Measurements from ENCODE around the gene ARPC5L. TPM values are rescaled to one million over a fixed set of nuclear protein-coding genes. Genes with fewer than 3 reads are reported as not detected.
A peak's percentile ranks its signal among the peaks of the same experiment; 100 is the strongest.

ARPC5L gene
- total and polyA plus RNA-seq, 2 of the 13 experiments (the other 11 are each of a cell fraction or from before 2014, with no cell fraction given) = 29.9 to 33.8 TPM

- TF ChIP-seq ATF7 (IDR thresholded peaks at IDR 0.05) (no peak), ATF7 (CRISPR knock-in tag; IDR thresholded peaks at IDR 0.05) (no peak), RFX3 (CRISPR knock-in tag; IDR thresholded peaks at IDR 0.05) (no peak), ZNF713 (CRISPR knock-in tag; IDR thresholded peaks at IDR 0.05) (no peak), YEATS2 (CRISPR knock-in tag; IDR thresholded peaks at IDR 0.05; ENCODE audit: borderline replicate concordance) (no peak), PAF1 (CRISPR knock-in tag; IDR thresholded peaks at IDR 0.05) (no peak), HMGA1 (CRISPR knock-in tag; conservative IDR thresholded peaks at IDR 0.05) (no peak)
Observed at GRCh38 chr9:124840300-124840833, 21.6 kb upstream of the ARPC5L start (continued).

- Histone ChIP-seq H3K4me2 (ENCODE audit: low read depth, low read length) (peak overlapping the region; percentile 70; the same call in 1 of the 2 replicates), H3K4me3 (replicated peaks in 1 of 3; ENCODE audit: insufficient read depth in 1 of 3, low read depth in 2 of 3, low read length in 3 of 3) (peak overlapping the region in 1 of 3 experiments; percentile 60; a peak in 1 of 6 replicates), H3K9ac (ENCODE audit: insufficient read depth, low read depth, low read length) (no peak overlapping the region), H2AFZ (ENCODE audit: low read length) (no peak overlapping the region), H3K36me3 (replicated peaks in 1 of 2; ENCODE audit: control insufficient read depth in 1 of 2, insufficient read depth in 2 of 2, low read length in 2 of 2) (no peaks in the 10 kb centered on the region), H3K27ac (ENCODE audit: extremely low read length, insufficient read depth, low read length) (no peak overlapping the region), H3K4me1 (ENCODE audit: insufficient read depth, low read length) (peaks cover 39% of the 10 kb centered on the region), H3K79me2 (ENCODE audit: insufficient read depth, low read length) (no peaks in the 10 kb centered on the region), H3K27me3 (ENCODE audit: control insufficient read depth in 1 of 2, insufficient read depth in 2 of 2, low read length in 2 of 2) (no peaks in the 10 kb centered on the region; a peak in 1 of 5 replicates), H4K20me1 (ENCODE audit: insufficient read depth, low read length) (no peaks in the 10 kb centered on the region), H3K9me3 (ENCODE audit: low read length) (no peaks in the 10 kb centered on the region)
- FAIRE-seq = no peak
- POLR2A ChIA-PET = interaction anchor here (0.9 to 2.0 kb wide), 3 partner anchors 10 to 21 kb away, joined by 3 to 5 read pairs (median 4); partner anchors contain the start of genes ARPC5L and RPL35
- WGBS (ENCODE audit: low lambda C conversion rate) = 32% methylated on average over 13 of the region's 14 CpGs
- no peak for ATAC-seq
- DNase-seq (ENCODE audit: low spot score) = no peak
- BruUV-seq (replicated peaks) = no TSS peak
- CTCF ChIA-PET (ENCODE audit: low intra/inter-chr PET ratio, low total read pairs) = interaction anchor here (1.2 to 2.8 kb wide), 4 partner anchors 8 to 69 kb away, joined by 3 to 16 read pairs (median 10); partner anchors contain the start of gene WDR38
- in situ Hi-C loops (cut with HindIII; ENCODE audit: extremely low pct_ligation_motif_present, low pct_unique_long_range_greater_than_20kb) = loop anchor here (10.0 kb wide), 1 partner anchor 46 kb away; no protein-coding TSS in a partner anchor
- intact Hi-C loops (cut with micrococcal nuclease; ENCODE audit: unreplicated experiment) = no loop called here
- TF ChIP-seq SETDB1 (CRISPR knock-in tag; IDR thresholded peaks at IDR 0.05; ENCODE audit: borderline replicate concordance) = no peak
- TF ChIP-seq ZNF280B (CRISPR knock-in tag; IDR thresholded peaks at IDR 0.05; ENCODE audit: borderline replicate concordance) = no peak
- TF ChIP-seq MTF2 (CRISPR knock-in tag; IDR thresholded peaks at IDR 0.05; ENCODE audit: borderline replicate concordance) = no peak
- no peak for TF ChIP-seq ZNF597 (CRISPR knock-in tag; IDR thresholded peaks at IDR 0.05)
- no peak for TF ChIP-seq HIC2 (CRISPR knock-in tag; IDR thresholded peaks at IDR 0.05; ENCODE audit: low read depth)
- TF ChIP-seq ZNF251 (CRISPR knock-in tag; IDR thresholded peaks at IDR 0.05) = no peak
- no peak for TF ChIP-seq PAX8 (CRISPR knock-in tag; IDR thresholded peaks at IDR 0.05; ENCODE audit: borderline replicate concordance)
- TF ChIP-seq ZNF788 (CRISPR knock-in tag; IDR thresholded peaks at IDR 0.05; ENCODE audit: borderline replicate concordance) = no peak
Observed at GRCh38 chr9:124841075-124841821, 20.7 kb upstream of the ARPC5L start.
